HG03342 (cell line): ENCODE results near the gene DHX30.
"Not testable (repeated sequence)": the region's sequence is repeated elsewhere in the genome, so short reads cannot be mapped to it uniquely, and the experiment has no call there.

ENCODE experiments used
- ATAC-seq: cut with Tn5 transposase; IDR thresholded peaks from one replicate; pipeline ENCODE4 v1.9.1; 2021; ENCODE audit warnings: mild to moderate bottlenecking, moderate library complexity; ENCODE audit not compliant: unreplicated experiment

DHX30 gene

GRCh38 chr3:47799733-47800132, 3.2 kb upstream of the DHX30 start:
- no peak for ATAC-seq

GRCh38 chr3:47803480-47804025, 615 bp downstream of the DHX30 start:
- no peak for ATAC-seq

- no peak for ATAC-seq
Observed at GRCh38 chr3:47804577-47804976, 1.6 kb downstream of the DHX30 start.

- no peak for ATAC-seq
Observed at GRCh38 chr3:47813551-47814177, 10.7 kb downstream of the DHX30 start.

- no peak for ATAC-seq
Observed at GRCh38 chr3:47817609-47818008, 14.7 kb downstream of the DHX30 start.

- peak; percentile 90 for ATAC-seq
Observed at GRCh38 chr3:47824541-47825473, 21.9 kb downstream of the DHX30 start.

- no peak for ATAC-seq
Observed at GRCh38 chr3:47825590-47825989, 22.7 kb downstream of the DHX30 start.

- not testable (repeated sequence) for ATAC-seq
Observed at GRCh38 chr3:47829482-47829881, 26.5 kb downstream of the DHX30 start.

- ATAC-seq: no peak
Observed at GRCh38 chr3:47836986-47837385, 34.0 kb downstream of the DHX30 start.

GRCh38 chr3:47838503-47838902, 35.6 kb downstream of the DHX30 start:
- no peak for ATAC-seq

GRCh38 chr3:47841786-47842349, 38.9 kb downstream of the DHX30 start:
- ATAC-seq: no peak

GRCh38 chr3:47846186-47846879, 43.4 kb downstream of the DHX30 start:
- no peak for ATAC-seq

GRCh38 chr3:47846880-47847248, 43.9 kb downstream of the DHX30 start:
- ATAC-seq: no peak

GRCh38 chr3:47847260-47847659, 44.3 kb downstream of the DHX30 start:
- no peak for ATAC-seq

- ATAC-seq: no peak
Observed at GRCh38 chr3:47847801-47848518, 45.0 kb downstream of the DHX30 start.

GRCh38 chr3:47848599-47849117, 45.7 kb downstream of the DHX30 start:
- ATAC-seq: no peak

- no peak for ATAC-seq
Observed at GRCh38 chr3:47849186-47849698, 46.3 kb downstream of the DHX30 start.

GRCh38 chr3:47849699-47850563, 47.0 kb downstream of the DHX30 start:
- ATAC-seq: no peak
